ENCODE results near the gene C1orf167.

The C1orf167 gene

DNA sequence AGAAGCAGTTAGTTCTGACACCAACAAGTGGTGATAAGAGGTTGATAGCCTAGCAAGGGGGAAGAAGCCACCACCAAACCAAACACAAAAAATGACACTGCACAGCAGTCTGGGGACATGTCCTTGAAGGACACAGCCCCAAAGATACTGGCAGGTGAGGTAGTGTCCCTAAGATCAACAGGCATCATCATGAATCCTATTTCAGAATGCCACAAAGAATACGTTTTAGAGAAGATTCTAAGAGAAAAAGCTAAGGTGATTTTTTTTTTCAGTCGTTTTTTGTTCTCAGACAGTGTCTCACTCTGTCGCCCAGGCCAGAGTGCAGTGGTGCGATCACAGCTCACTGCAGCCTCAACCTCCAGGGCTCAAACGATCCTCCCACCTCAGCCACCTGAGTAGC lies 24.2 kb downstream of the C1orf167 start:
- DNase-seq, result no peak

DNA sequence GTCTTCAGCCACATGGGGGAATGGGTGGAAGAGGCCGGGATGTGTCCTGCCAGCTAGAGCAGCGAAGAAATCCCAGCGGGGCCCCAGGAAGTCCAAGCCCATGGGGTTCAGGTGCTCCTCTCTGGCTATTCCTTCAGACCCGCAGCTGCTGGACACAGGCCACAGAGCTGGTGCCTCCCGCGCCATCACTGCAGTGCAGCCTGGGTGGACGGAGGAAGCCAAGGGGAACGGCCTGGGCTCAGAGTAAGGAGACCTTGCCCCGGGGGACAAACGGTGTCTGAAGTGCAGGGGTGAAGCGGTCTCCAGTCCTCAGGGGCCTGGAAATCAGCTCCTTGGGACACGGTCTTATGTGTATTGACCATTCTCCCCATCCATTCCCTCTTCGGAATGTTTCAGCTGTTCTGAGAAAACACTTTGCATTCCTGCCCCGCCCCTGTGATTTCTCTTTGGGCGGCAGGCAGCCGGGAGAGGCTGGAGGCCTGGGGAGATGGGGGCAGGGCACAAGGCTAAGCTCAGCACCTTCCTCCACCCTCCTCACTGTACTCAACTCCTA lies 25.3 kb downstream of the C1orf167 start:
- DNase-seq, result no peak

DNA sequence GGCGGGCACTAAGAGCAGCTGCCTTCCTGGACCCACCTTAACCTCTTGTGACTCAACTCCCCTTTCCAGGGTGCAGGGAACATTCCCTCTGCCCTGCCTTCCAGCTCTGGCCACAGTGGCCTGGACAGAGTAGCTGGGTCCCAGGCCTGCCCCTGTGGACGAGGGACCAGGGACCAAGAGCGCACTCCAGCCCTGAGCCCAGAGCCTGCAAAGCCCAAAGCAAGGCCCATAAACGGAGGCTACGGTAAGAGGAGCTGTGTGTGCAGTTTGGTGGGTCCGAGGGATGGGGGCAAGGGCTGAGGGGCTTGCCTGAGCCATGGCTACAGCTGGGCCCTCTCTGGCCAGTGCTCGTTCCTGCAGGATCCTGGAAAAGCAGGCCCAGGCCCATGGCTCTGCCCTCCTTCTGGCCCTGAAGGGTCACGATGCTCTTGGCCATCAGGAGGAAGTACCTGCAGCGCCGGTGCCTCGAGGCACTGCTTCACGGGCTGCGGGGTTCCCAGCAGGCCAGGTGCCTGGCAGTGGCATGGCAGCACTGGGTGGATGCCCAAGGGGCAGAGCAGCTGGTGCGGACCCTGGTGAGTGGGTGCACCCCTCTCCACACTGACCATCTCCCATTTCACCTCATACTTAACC lies 25.9 kb downstream of the C1orf167 start:
- no peak for DNase-seq

DNA sequence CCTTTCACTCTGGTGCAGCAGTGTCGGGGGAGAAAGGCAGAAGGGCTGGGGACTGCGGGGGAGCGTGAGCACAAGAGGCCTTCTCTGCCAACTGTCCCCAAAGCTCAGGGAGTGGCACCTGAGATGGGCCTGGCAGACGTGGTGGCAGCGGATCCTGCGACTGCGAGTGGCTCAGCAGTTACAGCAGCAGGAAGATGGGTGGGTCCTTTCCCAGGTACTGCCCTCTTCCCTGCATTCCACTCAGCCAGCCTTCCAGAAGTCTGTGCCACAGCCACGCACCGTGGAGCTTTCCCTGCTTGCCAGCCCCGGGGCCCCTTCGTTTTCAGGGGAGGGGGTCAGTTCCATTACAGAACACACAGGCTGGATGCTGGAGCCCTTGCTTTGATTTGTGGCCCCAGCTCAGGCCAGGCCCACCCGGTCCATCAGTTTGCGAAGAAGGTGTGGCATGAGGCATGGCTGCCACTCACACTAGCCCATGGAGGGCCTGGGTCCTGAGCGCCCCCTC lies 26.6 kb downstream of the C1orf167 start:
- DNase-seq, result no peak

DNA sequence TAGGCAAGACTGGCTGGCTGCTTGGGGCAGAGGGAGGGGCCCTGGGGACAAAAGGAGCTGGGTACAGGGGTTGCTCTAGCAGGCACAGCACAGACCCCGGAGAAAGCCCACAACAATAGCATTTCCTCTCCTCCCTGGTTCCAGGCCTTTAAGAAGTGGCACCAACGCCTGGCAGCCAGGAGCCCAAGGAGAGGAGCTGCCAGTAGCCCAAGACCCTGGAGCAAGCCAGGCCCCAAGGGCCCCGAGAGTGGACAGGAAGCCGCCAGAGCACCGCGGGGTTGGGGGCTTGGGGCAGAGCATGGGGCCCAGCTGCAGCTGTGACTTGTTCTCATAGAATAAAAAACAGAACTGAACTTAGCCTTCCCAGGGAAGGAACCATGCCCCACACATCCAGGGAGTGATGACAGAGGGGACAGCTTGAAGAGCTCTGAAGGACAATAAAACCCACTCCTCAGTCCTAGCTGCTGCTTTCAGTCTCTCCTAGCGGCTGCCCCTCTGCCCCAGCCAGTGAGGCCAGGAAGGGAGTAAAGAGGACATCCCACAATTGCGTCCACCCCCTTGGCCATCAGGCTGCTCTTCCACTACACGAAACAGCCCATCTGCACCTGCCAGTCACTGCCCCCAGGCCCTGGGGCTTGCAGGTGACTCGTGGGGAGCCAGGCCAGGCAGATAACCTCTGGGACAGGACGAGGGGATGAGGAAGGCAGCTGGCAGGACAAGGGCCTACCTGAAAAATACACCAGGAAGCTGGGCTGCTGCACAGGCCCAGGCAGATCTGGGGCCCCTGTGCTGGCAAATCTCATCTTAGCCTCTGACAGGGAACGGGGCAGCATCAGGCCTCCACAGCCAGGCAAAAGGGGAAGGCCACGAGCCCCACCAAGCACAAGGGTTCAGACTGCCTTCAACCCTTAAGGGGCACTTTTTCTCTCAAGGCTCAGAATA lies 27.4 kb downstream of the C1orf167 start:
- DNase-seq, result no peak

DNA sequence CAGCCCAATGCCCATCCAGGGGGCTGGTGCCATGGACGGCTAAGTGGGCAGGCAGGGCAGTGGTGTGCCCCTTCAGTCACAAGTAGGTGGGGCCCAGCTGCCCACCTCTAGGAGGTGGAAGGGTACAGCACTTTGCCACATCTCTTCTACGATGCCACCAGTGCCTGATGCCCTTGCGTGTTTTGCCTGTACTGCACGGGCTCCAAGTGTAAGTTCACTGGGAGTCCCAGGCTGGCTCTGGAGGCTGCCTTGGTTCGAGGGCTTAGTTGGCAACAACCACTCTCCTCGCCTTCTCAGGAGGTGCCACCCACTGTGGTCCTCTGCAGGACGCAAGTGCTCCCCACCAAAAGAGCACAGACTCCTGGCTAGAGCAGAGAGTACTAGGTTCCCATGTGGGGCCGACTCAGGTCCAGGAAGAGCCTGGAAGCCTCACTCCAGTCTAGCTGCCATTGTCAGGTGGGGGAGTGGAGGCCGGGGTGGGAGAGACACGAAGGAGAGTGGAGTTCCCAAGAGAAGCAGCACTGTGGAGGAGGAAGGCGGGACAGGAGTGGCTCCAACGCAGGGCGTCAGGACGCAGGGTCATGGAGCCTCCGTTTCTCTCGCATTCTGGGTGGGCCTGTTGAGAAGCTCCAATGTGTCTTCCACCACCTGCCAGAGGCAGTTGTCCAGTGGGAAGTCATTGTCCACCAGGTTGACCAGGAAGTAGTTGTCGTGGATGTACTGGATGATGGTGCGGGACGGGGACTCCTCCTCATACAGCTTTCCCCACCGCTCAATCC lies 28.3 kb downstream of the C1orf167 start:
- no peak for DNase-seq

DNA sequence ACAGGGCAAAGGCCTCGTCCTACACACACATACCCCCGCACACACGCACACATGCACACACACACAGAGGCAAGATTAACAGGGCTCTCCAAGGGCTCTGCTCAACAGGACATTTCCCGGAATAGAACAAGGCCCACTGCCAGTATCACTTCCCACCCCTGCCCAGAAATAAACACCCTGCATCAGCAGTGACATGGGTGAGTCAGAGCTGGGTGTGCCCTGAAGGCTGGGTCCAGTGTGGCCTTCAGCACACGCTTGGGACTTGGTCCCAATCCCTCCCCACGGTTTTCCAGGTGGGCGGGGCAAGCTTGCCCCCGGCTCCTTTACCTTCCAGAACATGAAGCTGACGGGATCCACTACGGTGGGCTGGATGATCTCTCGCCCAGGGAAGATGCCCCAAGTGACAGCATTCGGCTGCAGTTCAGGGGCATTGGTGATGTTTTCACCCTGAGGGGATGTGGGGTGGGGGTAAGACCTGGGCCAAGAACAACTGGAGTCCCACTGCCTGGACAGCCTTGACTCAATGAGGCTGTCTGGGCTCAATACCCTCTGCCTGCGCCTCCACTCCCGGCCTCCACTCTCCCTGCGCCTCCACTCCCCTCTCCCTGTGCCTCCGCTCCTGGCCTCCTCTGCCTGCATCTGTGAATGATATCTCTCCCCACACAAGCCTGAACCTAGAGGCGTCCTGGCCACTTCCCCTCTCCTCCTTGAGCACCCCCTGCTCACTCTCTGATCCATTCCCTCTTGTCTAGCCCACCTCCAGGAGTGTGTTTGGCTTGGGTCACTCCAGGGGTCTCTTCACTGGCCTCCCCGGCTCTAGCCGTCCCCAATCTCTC lies 29.1 kb downstream of the C1orf167 start:
- DNase-seq, result peak; percentile 14 to 75

DNA sequence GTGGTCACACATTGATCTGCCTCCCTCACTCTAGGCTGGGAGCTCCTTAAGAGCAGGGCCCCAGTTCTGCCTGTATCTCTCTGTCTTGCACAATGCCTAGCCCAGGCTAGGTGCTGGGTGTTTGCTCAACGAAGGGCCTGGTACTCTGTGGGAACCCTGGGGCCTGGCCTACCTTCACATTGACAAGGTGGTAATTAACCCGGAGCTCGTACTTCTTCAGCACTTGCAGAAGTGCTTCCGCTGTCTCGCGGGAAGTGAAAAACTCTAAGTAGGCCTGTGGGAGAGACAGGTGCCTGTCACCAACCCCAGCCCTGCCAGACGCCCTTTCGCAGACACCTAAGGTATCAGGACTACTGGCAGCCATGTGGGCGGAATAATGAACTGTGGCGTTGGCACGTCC lies 30.1 kb downstream of the C1orf167 start:
- DNase-seq, result no peak

DNA sequence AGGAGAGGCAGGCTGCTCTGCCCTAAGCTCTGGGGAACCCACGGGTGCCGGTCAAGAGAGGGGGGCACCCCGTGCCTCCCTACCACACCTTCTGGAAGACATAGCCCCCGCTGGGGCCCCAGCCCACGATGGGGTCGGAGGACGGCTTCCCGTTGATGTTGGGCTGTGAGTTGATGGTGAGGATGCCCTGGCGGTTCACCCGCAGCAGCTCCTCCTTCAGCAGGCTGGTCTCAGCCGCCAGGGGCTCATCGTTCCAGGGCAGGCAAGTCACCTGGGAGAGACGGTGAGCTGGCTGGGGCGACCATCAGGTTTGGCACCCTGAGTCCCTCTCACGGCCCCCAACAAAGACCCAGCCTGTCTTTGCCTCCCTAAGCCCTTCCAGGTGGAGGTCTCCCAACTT lies 31.8 kb downstream of the C1orf167 start:
- no peak for DNase-seq

DNA sequence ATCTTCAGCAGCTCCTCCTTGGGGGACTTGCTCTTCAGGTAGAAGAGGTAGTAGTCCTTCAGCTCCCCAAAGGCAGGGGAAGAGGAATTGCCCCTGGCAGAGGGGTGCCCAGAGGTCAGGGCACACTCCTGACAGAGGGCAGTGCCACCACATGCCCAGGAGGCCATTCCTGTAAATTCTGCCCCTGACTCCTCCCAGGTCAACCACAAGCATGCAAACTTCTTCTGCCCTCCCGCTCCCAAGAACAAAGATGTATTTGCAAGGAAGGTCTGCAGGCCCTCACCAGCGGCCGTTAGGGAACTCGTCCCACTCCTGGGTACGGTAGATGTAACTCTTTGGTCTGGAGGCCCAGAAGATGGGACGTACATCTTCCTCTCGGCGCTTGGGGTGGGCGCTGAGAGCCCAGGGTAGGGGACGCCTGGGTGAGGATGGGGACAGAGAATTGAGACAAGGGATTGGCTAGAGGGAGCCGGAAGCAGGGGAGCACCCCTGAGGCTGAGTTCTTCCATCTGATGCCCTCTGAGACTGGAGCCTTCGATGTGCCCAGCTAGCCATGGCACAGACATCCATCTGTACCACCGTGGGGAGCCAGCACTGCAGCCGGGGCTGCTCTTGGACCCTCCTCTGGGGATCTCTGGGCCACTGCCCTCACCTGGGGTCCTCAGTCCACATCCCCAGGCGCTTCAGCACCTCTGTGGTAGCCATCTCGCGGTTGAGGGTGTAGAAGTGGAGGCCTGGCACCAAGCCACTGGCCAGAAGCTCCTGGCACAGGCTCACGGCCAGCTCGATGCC lies 32.6 kb downstream of the C1orf167 start:
- DNase-seq, result no peak

DNA sequence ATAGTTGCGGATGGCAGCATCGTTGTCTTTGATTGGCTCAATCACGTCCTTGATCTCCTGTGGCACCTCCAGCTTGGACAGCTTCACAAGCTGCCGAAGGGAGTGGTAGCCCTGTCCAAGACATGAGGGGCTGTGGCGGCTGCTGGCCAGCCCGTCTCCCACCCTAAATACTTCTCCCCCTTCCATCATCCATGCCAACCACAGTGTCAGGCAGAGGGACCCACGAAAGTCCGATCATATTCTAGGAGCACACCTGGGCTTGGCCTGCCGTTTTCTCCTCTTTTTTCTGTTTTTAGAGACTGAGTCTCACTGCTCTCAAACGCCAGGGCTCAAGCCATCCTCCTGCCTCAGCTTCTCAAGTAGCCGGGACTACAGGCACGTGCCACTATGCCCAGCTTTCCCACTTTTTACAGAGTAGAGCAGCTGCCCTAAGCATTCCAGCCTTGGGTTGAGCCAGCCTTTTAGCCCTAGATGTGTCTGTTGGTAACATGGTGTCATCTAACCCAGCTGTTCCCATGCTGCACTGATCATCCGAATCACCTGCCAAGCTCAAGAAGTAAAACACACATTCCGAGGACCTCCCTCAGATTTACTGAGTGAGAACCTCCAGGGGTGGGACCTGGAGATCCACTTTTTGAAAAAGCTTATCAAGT lies 33.4 kb downstream of the C1orf167 start:
- DNase-seq, result no peak

DNA sequence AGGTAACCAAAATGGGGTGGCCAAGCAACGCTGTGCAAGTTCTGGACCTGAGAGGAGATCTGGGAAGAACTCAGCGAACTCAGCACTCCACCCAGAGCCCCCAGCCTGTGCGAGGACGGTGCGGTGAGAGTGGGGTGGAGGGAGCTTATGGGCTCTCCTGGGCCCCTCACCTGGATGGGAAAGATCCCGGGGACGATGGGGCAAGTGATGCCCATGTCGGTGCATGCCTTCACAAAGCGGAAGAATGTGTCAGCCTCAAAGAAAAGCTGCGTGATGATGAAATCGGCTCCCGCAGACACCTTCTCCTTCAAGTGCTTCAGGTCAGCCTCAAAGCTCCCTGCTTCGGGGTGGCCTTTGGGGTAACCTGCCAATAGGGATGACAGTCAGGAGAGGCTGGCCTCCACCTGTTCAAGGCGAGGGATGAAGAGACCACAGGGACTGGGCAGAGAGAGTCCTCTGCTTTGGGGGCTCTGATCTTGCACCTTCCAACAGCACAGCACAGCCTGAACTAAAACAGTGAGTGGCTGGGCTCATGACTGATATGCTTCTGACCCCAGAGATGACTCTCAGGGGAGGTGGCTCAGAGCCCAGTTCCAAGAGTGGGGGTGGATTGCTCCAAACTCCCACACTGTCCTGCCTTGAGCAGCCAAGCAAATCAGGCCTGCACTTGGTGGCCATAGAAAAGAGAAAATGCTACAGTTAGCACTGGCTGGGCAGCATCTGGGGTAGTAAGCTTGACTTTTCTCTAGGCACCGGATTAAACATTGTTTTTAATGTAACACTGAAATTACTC lies 34.2 kb downstream of the C1orf167 start:
- DNase-seq, result no peak

DNA sequence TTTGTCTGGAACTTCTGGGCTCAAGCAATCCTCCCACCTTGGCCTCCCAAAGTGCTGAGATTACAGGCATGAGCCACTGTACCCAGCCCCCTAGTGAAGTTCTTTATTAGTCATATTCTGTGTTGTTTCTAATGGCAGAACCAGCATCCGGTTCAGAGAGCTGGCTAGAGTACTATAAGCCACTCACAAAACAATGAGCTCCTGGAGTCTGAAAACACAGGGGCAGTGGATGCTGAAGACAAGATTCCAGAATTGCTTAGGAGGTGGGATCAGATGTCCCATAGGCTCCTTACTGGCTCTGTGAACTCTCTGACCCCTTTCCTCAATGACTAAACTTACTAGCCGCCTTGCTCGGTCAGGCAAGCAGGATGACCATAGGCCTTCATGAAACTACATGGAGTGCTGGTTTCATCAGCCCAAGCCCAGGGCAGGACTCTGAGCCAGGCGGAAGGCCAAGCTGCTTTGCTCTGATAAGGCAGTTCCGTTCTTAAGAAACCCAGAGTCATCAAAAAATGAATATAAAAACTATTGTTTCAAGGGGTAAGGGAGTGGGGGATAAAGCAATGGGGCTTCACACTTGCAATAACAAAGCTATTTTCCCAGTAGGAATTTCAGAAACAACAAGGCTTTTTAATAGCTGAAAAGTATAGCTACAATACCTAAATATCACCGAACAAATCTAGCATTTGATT lies 35.7 kb downstream of the C1orf167 start:
- no peak for DNase-seq

DNA sequence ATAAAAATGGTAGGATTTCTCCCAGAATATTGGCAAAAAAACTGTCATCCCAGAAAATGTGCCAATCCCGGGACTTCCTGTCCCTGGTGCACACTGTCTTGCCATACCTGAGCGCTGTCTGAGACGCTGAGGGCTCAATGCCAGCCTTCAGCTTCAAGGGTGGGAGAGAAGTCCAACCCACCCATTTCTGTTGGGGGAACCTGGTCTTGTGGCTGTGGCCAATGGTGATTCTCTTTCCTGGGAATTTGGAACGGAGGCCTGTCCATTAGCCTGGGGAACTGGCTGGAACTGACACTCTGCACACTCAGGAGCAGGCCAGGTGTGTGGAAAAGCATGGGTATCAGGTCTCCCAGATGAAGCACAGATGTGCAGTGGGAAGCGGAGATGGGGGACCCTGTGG lies 37.1 kb downstream of the C1orf167 start:
- no peak for DNase-seq

DNA sequence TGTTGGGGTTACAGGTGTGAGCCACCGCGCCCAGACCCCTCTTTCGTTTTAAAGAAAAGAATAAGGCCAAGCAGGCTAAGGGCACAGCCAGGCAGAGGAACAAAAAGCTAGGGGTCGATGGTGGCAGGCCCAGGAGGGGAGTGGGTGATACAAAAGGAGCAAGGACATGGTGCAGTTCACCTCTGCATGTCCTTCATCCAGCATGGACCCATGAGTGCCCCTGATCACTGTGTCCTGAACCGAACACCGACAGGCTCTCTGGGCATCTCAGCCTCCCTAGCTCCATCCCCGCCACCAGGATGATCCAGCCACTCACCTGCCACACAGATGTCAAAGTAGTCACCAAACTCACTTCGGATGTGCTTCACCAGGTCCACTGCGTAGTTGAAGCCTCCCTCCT lies 37.9 kb downstream of the C1orf167 start:
- DNase-seq, result no peak

DNA sequence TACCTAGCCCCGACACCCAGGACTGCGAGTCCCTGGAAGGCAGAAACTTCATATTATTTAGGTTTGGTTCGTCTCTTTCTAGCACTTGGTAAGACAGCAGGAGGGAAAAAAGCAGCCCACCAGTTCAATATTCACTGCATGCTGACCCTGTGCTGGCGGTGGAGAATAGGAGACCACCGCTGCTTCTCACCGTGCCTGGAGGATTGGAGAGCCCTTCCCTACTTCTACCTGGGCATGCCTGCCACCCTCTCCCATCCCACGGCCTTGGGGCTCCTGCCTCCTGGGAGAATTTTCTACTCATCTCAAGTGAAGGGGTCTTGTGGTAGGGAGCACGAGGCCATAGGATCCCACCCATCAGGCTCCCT lies 38.4 kb downstream of the C1orf167 start:
- no peak for DNase-seq

DNA sequence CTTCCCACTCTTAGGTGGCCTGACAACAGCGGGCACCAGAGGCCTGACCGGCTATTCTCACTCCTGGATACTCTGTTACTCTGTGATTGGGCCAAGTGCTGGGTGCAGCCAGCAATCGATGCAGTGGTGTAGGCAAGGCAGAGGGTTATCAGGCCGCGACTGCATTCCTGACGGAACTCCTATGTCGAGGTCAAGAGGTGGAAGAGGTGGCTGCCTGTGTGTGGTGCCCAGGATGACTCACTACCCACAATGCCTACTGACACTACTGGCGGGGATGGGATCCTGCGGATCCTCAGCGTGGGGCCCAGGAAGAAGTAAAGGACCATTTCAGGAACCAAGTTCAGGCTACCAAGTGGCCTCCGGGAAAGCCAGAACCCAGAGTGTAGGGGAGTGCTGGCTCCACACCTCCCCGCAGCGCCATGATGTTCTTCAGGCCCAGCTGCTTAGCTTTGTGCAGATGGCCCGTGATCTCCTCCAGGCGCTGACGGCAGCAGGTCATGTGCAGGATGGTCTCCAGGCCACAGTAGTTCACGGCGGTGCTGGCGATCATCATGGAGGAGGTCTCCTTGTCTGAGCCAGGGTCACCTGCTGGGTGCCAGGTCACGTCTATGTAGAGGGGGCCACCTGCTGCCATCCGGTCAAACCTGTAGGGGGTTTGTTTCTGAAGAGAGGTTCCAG lies 38.9 kb downstream of the C1orf167 start:
- no peak for DNase-seq

DNA sequence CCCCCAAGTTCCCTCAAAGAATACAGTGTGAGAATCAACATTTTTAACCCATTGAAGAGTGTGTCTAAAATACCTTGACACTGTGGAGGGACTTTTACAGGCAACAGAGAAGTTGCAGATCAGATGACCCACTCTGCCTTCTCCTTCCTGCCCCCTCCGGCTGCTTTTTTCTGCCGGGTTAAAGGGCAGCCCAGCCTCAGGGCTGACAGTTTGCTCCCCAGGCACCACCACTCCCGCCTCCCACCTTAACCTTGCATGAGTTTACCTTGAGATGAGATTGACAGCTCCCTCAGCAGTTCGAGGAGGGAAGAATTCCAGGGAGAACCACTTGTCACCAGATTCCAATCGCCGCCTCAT lies 40.6 kb downstream of the C1orf167 start:
- DNase-seq, result peak in 1 of 2 donors; percentile 20

Measured in CD4-positive, alpha-beta T cell treated with Interleukin-1 beta for 1 hour (primary cell).